ENCODE data around the gene C19orf12. TPM values are rescaled to one million over a fixed set of nuclear protein-coding genes. Genes with fewer than 3 reads are reported as not detected.

Gene C19orf12
- total and polyA plus RNA-seq, 2 of the 13 experiments (the other 11 are each of a cell fraction or from before 2014, with no cell fraction given), result 17.7 to 34.4 TPM

- no peak overlapping the region for H3K9ac ChIP-seq (ENCODE audit: insufficient read depth, low read depth, low read length)
- peaks cover 5 to 24% of the 10 kb centered on the region in 2 experiments; a peak in 4 of 5 replicates for H3K27me3 ChIP-seq (ENCODE audit: control insufficient read depth in 1 of 2, insufficient read depth in 2 of 2, low read length in 2 of 2)
- H3K36me3 ChIP-seq (replicated peaks in 1 of 2; ENCODE audit: control insufficient read depth in 1 of 2, insufficient read depth in 2 of 2, low read length in 2 of 2), result no peaks in the 10 kb centered on the region
- CTCF ChIA-PET (ENCODE audit: low intra/inter-chr PET ratio, low total read pairs), result no interaction called here
- in situ Hi-C loops (cut with HindIII; ENCODE audit: extremely low pct_ligation_motif_present, low pct_unique_long_range_greater_than_20kb) (loop anchor here (25.0 kb wide), 1 partner anchor 921 kb away; no protein-coding TSS in a partner anchor), intact Hi-C loops (cut with micrococcal nuclease; ENCODE audit: unreplicated experiment) (no loop called here)
- H3K4me2 ChIP-seq (ENCODE audit: low read depth, low read length), result no peak overlapping the region
- no TSS peak for BruUV-seq (replicated peaks)
- no peak overlapping the region for H3K27ac ChIP-seq (ENCODE audit: extremely low read length, insufficient read depth, low read length)
- WGBS (ENCODE audit: low lambda C conversion rate), result 1% methylated on average over 5 of the region's 5 CpGs
- H3K79me2 ChIP-seq (ENCODE audit: insufficient read depth, low read length), result no peaks in the 10 kb centered on the region
- no peak overlapping the region for H3K4me3 ChIP-seq (replicated peaks in 1 of 3; ENCODE audit: insufficient read depth in 1 of 3, low read depth in 2 of 3, low read length in 3 of 3)
- ATAC-seq (no peak; the same call in 2 of the 3 replicates), DNase-seq (ENCODE audit: low spot score) (no peak), FAIRE-seq (no peak)
- POLR2A ChIA-PET, result no interaction called here
- 0 out of 2 replicates have a peak, but pooled peaks cover 2% of the 10 kb centered on the region for H4K20me1 ChIP-seq (ENCODE audit: insufficient read depth, low read length)
- H3K4me1 ChIP-seq (ENCODE audit: insufficient read depth, low read length), result no peaks in the 10 kb centered on the region
- no peaks in the 10 kb centered on the region for H3K9me3 ChIP-seq (ENCODE audit: low read length)
- no peak overlapping the region for H2AFZ ChIP-seq (ENCODE audit: low read length)
- TF ChIP-seq ZNF687 (CRISPR knock-in tag; IDR thresholded peaks at IDR 0.05), result no peak
- TF ChIP-seq RNF219 (CRISPR knock-in tag; IDR thresholded peaks at IDR 0.05), result no peak
- no peak for TF ChIP-seq AHDC1 (CRISPR knock-in tag; IDR thresholded peaks at IDR 0.05; ENCODE audit: borderline replicate concordance)
- no peak for TF ChIP-seq KMT2A (CRISPR knock-in tag; IDR thresholded peaks at IDR 0.05)
- TF ChIP-seq ATF7-NPFF (CRISPR knock-in tag; IDR thresholded peaks at IDR 0.05; ENCODE audit: low read depth), result no peak
- TF ChIP-seq ZMYM4 (CRISPR knock-in tag; IDR thresholded peaks at IDR 0.05), result no peak
- no peak for TF ChIP-seq ZNF24 (IDR thresholded peaks at IDR 0.05)
- no peak for TF ChIP-seq NKX3-1 (CRISPR knock-in tag; IDR thresholded peaks at IDR 0.05)
- no peak for TF ChIP-seq ZNF777 (CRISPR knock-in tag; IDR thresholded peaks at IDR 0.05)
- TF ChIP-seq FOSL1 (CRISPR knock-in tag; IDR thresholded peaks at IDR 0.05; ENCODE audit: borderline replicate concordance), result no peak
- no peak for TF ChIP-seq SMAD3 (CRISPR knock-in tag; IDR thresholded peaks at IDR 0.05)
- no peak for TF ChIP-seq MZF1 (CRISPR knock-in tag; IDR thresholded peaks at IDR 0.05; ENCODE audit: borderline replicate concordance)
- TF ChIP-seq ZNF160 (CRISPR knock-in tag; IDR thresholded peaks at IDR 0.05), result no peak
These were observed 26.7 kb upstream of the C19orf12 start for GRCh38 chr19:29741776-29742175.
